Subcutaneous abdominal adipose tissue (tissue), 5 donors: ENCODE data around the gene NEMF.
"Not testable (repeated sequence)": the region's sequence is repeated elsewhere in the genome, so short reads cannot be mapped to it uniquely, and the experiment has no call there.

Experiments
- H3K27ac ChIP-seq: one replicate; pipeline ENCODE4 v1.7.0; 2013; ENCODE audit warnings: low read depth, mild to moderate bottlenecking, inconsistent platforms, low read length, moderate library complexity
- H3K27me3 ChIP-seq, 5 donors: one replicate each; pipeline ENCODE4 v1.7.0; 2013; ENCODE audit warnings: low read length in 5 of 5, inconsistent platforms in 1 of 5; ENCODE audit not compliant: control insufficient read depth in 5 of 5, insufficient read depth in 4 of 5
- H3K36me3 ChIP-seq, 5 donors: one replicate each; pipeline ENCODE4 v1.7.0; 2013; ENCODE audit warnings: low read length in 5 of 5; ENCODE audit not compliant: control insufficient read depth in 5 of 5, insufficient read depth in 5 of 5
- H3K4me1 ChIP-seq, 5 donors: one replicate each; pipeline ENCODE4 v1.7.0; 2013; ENCODE audit warnings: low read length in 5 of 5, mild to moderate bottlenecking in 3 of 5, moderate library complexity in 1 of 5; ENCODE audit not compliant: control insufficient read depth in 5 of 5, insufficient read depth in 5 of 5
- H3K4me3 ChIP-seq, 5 donors: one replicate each; pipeline ENCODE4 v1.7.0; 2013; ENCODE audit warnings: low read length in 5 of 5, low read depth in 1 of 5
- H3K9ac ChIP-seq, 5 donors: one replicate each; pipeline ENCODE4 v1.7.0; 2013; ENCODE audit warnings: low read length in 5 of 5, mild to moderate bottlenecking in 4 of 5, moderate library complexity in 3 of 5
- H3K9me3 ChIP-seq, 5 donors: one replicate each; pipeline ENCODE4 v1.7.0; 2013; ENCODE audit warnings: low read length in 5 of 5; ENCODE audit not compliant: control insufficient read depth in 5 of 5
- donor health status: healthy.
- donor health status: healthy.
- donor health status: healthy.
- donor health status: healthy.
- donor health status: healthy.

Gene NEMF

DNA sequence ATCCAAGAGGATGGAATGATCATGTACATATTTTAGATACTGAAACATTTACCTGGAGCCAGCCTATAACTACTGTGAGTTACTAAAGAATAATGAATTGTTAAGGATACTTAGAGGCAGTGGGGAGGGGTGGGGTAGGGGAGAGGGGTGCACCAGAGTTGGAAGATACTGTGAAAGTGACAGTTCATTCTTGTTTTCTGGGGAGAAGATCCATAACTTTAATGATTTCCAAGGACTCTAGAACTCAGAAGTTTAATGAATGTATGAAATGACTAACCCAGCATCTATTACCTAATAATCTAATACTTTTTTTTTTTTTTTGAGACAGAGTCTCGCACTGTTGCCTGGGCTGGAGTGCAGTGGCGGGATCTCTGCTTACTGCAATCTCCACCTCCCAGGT lies 74.2 kb downstream of the NEMF start:
- peaks cover 76 to 85% (median 77%) of the 10 kb centered on the region in 5 donors for H3K36me3 ChIP-seq
- peaks cover 0 to 5% (median 0%) of the 10 kb centered on the region in 5 donors for H3K4me1 ChIP-seq
- H3K9ac ChIP-seq = no peak overlapping the region
- no peaks in the 10 kb centered on the region for H3K27me3 ChIP-seq
- H3K27ac ChIP-seq = no peak overlapping the region
- H3K4me3 ChIP-seq = no peak overlapping the region
- no peaks in the 10 kb centered on the region for H3K9me3 ChIP-seq

DNA sequence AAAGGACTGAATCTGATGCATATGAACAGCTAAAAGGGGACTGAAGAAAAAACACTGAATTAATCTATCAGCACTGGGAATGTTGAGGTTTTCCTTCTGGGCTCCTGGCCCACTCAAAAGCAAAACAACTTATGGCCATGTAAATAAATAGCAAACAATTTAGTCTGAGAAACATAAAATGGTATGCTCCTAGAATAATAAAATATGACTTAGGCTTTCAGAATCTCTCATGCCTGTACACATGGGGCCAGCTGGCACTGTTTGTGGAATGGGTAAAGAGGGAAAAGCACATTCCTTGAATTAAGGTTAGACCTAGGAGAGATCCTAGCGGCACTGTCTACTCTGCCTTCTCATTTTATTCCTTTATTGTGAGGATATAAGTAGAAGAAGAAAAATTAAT lies 78.5 kb downstream of the NEMF start:
- Histone ChIP-seq H3K27ac (no peak overlapping the region), H3K36me3 (peaks cover 40 to 51% (median 45%) of the 10 kb centered on the region in 5 donors), H3K9ac (peak overlapping the region in 1 of 5 donors; percentile 26), H3K27me3 (no peaks in the 10 kb centered on the region), H3K4me1 (peaks cover 10 to 27% (median 19%) of the 10 kb centered on the region in 5 donors), H3K4me3 (no peak overlapping the region), H3K9me3 (no peaks in the 10 kb centered on the region)

DNA sequence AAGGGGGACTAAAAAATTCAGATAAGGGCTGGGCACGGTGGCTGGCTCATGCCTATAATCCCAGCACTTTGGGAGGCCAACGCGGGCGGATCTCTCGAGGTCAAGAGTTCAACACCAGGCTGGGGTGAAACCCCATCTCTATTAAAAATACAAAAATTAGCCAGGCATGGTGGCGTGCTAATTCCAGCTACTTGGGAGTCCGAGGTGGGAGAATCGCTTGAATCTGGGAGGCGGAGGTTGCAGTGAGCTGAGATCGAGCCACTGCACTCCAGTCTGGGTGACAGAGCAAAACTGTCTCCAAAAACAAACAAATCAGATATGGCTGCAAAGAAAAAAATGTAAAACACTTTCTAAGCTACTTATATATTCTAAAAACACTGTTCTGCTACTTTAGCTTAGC lies 80.9 kb downstream of the NEMF start:
- not testable (repeated sequence) for H3K9me3 ChIP-seq, H3K9ac ChIP-seq, H3K27me3 ChIP-seq, H3K4me3 ChIP-seq, H3K27ac ChIP-seq
- peaks cover 13 to 34% (median 33%) of the 10 kb centered on the region in 5 donors for H3K4me1 ChIP-seq
- H3K36me3 ChIP-seq = peaks cover 24 to 34% (median 27%) of the 10 kb centered on the region in 5 donors

DNA sequence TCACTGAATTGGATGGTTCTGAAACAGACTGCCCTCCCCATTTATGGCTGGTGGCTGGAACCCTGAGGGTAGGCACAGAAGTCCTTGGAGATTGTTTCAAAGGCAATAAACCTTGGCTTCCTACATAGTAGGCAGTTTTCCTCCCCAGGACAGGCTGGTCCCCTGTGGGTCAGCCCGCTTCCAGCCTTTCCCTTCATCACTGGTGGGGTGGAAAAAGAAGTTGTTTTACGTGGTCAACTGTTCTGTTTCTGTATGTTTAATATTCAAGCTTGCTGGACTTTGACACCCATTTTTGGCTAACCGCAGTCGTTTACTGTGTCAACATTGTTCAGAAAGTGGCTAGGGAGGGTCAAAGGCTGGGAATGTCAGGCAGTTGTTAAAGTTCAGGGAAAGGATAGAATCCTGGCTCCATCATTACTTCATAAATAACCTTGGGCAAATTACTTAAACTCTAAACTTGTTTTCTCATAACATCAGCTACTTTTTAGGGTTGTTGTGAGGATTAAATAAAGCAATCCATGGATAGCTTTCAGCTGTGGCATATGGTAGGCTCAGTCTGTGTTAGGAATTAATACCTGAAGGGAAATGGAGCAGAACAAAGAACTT lies 82.3 kb downstream of the NEMF start:
- Histone ChIP-seq H3K9ac (peak overlapping the region in 4 of 5 donors; percentile 1 to 52 (median 24)), H3K4me3 (peak overlapping the region in 3 of 5 donors; percentile 19 to 100 (median 45))

DNA sequence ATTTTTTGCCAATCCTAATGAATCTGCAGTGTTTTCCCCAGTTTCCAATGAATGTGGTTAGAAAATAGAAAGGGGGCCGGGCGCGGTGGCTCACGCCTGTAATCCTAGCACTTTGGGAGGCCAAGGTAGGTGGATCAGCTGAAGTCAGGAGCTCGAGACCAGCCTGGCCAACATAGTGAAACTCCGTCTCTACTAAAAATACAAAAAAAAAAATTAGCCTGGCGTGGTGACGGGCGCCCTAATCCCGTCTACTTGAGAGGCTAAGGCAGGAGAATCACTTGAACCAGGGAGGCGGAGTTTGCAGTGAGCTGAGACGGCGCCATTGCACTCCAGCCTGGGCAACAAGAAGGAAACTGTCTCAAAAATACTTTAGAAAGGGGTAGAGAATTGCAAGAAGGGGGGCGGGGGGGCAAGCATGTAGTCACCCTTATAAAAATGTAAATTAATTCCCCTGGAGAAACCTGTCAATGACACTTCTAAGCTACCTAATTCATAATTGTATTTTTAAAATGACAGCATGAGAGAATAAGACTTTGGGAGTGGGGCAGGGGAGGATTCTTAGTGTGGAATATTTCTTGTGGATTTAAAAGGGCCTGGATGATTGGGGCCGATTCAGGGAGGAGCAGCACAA lies 82.9 kb downstream of the NEMF start:
- Histone ChIP-seq H3K36me3 (peaks cover 10 to 18% (median 14%) of the 10 kb centered on the region in 5 donors), H3K9me3 (no peaks in the 10 kb centered on the region), H3K27me3 (no peaks in the 10 kb centered on the region), H3K9ac (peak overlapping the region; percentile 39 to 99 (median 94)), H3K4me1 (peaks cover 13 to 34% (median 33%) of the 10 kb centered on the region in 5 donors), H3K27ac (peak overlapping the region; percentile 98), H3K4me3 (peak overlapping the region; percentile 94 to 100 (median 98))

More for the DNA sequence above, 82.3 kb downstream of the NEMF start:
- H3K4me1 ChIP-seq = peaks cover 13 to 34% (median 33%) of the 10 kb centered on the region in 5 donors
- no peaks in the 10 kb centered on the region for H3K9me3 ChIP-seq
- peaks cover 17 to 24% (median 21%) of the 10 kb centered on the region in 5 donors for H3K36me3 ChIP-seq
- no peaks in the 10 kb centered on the region for H3K27me3 ChIP-seq
- peak overlapping the region; percentile 44 for H3K27ac ChIP-seq

DNA sequence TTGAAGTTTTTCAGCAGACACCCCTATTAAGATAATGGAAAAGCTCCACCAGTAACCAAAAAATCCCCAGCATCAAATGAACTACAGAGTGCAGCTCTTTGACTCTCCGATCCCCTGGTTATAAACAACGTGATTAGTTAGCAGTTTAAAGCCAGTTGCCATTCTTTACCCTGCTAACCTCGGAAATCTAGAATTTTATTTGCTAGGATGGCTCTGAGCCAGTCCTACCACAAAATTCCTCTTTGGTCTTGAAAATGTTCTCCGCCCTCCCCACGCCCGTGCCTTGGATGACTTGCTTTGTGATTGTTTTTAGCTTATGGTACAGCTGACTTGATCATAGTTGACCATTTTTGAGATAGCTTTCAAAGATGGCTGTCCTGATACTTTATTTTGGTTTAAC lies 83.4 kb downstream of the NEMF start:
- H3K36me3 ChIP-seq = peaks cover 6 to 13% (median 9%) of the 10 kb centered on the region in 5 donors
- no peaks in the 10 kb centered on the region for H3K9me3 ChIP-seq
- H3K9ac ChIP-seq = peak overlapping the region; percentile 69 to 99 (median 94)
- peak overlapping the region; percentile 94 to 100 (median 98) for H3K4me3 ChIP-seq
- H3K4me1 ChIP-seq = peaks cover 13 to 34% (median 33%) of the 10 kb centered on the region in 5 donors
- no peaks in the 10 kb centered on the region for H3K27me3 ChIP-seq
- peak overlapping the region; percentile 98 for H3K27ac ChIP-seq

DNA sequence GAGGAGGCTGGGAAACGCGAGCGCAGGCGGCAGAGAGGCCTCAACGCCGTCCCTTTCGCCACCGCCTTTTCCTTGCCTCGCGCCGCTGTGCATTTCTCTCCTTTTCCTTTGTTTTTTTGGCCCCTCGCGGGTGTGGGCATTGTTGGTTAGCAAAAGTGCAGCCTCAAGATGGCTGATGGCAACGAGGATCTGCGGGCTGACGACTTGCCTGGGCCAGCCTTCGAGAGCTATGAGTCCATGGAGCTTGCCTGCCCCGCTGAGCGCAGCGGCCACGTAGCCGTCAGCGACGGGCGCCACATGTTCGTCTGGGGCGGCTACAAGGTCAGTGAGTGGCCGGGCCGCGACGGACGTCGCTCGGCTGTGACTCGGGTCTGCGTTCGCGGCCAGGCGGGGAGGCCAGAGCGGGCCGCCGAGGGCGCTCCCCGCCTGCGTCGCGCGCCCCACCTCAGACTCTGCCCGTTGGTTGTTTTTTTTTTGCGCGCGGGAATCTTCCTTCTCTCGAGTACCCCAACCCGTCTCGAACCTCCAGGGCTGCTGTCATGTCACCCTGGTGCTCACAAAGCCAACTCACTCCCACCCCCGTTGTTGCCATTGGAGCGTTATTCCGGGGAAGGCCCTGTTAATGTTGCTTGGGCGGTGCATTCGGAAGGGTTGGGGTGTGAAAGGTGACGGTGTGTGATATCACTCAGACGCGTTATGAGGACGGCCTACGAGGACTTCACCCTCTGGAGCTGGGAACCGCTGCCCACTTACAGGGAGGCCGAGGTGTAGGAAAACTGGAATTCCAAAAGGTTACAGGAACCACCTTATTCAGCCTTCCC lies 84.1 kb downstream of the NEMF start:
- Histone ChIP-seq H3K4me3 (peak overlapping the region; percentile 94 to 100 (median 98)), H3K27ac (peak overlapping the region; percentile 98), H3K36me3 (peaks cover 2 to 9% (median 5%) of the 10 kb centered on the region in 5 donors), H3K4me1 (peaks cover 13 to 34% (median 29%) of the 10 kb centered on the region in 5 donors), H3K9me3 (no peaks in the 10 kb centered on the region), H3K9ac (peak overlapping the region; percentile 69 to 99 (median 94)), H3K27me3 (no peaks in the 10 kb centered on the region)

DNA sequence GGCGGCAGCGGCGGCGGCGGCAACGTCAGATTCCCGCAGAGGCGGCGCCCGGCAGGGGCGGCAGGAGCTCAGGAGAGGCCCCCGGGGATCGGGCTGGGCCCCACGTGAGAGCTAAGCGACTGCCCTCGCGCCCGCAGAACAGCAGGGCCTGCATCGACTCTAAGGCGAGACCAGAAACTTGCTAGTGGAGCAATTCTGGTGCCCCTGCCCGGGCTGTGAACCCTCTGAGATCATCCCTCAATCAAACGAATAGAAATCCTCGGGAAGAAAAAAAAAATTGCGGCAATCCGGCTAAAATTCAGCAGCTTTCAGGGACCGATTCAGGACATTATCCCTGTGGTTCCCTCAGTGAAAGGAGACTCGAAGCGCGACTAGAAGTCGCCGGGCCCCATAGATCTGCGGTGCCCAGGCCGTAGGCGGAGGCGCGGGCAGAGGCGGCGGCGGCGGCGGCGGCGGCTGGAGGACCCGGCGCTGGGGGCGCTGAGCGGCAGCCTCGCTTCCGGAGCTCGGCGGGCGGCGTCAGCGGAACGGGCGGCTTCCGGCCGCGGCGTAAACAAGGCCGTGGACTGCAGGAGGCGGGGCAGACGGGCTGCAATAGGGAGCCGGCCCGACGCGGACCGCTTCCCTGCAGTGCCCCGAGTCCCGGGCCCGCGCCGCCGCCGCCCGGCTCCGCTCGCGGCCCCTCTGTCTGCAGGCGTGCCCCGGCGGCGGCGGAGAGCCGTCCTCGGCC lies 84.9 kb downstream of the NEMF start, which contains the start of gene KLHDC2:
KLHDC2 (plus strand) TSS at position 583 of the 730 bp plus-strand sequence. CDS start 316 bp downstream, outside the sequence.
- Histone ChIP-seq H3K4me1 (peaks cover 13 to 34% (median 29%) of the 10 kb centered on the region in 5 donors), H3K27me3 (no peaks in the 10 kb centered on the region), H3K9me3 (no peaks in the 10 kb centered on the region), H3K36me3 (peaks cover 2 to 8% (median 5%) of the 10 kb centered on the region in 5 donors), H3K9ac (peak within 1 kb of the TSS; percentile 81 to 99 (median 94)), H3K4me3 (peak within 1 kb of the TSS; percentile 94 to 100 (median 98)), H3K27ac (peak within 1 kb of the TSS; percentile 98)

DNA sequence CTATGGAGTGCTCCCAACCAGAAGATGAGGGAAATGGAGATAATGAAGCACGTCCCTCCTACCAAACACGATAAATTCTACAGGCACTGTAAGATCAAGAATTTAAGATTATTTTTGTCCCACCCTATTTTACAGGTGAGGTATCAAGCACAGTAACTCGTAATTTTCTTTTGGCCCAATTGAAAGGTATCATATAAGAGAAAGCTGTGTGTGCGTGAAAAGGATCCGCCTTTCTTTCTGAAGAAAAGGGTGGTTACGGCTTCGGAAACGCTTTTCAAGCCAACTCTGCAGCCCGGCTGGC lies 85.4 kb downstream of the NEMF start:
- Histone ChIP-seq H3K4me1 (peaks cover 13 to 34% (median 29%) of the 10 kb centered on the region in 5 donors), H3K36me3 (peaks cover 0 to 4% (median under 1%) of the 10 kb centered on the region in 5 donors), H3K9me3 (no peaks in the 10 kb centered on the region), H3K4me3 (peak overlapping the region; percentile 79 to 100 (median 98)), H3K27ac (peak overlapping the region; percentile 98), H3K9ac (peak overlapping the region; percentile 81 to 94 (median 89)), H3K27me3 (no peaks in the 10 kb centered on the region)
